DOHH2 (cell line): ENCODE measurements around the gene CNTNAP1.
A peak's percentile ranks its signal among the peaks of the same experiment; 100 is the strongest.

Source experiments
- H3F3A ChIP-seq: fragments of 200-600 bp; sonication (generic), shearing (Covaris generic); 2 replicates; pipeline ENCODE4 v1.6.0; 2016; ENCODE audit warnings: antibody characterized with exemption, mild to moderate bottlenecking; ENCODE audit not compliant: control insufficient read depth, insufficient read depth
- H3K27ac ChIP-seq: fragments of 200-600 bp; sonication (generic); 2 replicates; pipeline ENCODE4 v1.5.1; 2014; ENCODE audit warnings: low read depth, mild to moderate bottlenecking, low read length, moderate library complexity
- H3K27me3 ChIP-seq: fragments of 200-600 bp; sonication (generic); 2 replicates; pipeline ENCODE4 v1.6.1; 2014; ENCODE audit warnings: mild to moderate bottlenecking, low read length, mixed read lengths; ENCODE audit not compliant: control insufficient read depth
- H3K36me3 ChIP-seq: fragments of 200-600 bp; sonication (generic); 2 replicates; pipeline ENCODE4 v1.6.1; 2014; ENCODE audit warnings: mild to moderate bottlenecking, low read length, moderate library complexity, mixed read lengths; ENCODE audit not compliant: control insufficient read depth
- H3K4me1 ChIP-seq: fragments of 200-600 bp; sonication (generic); 2 replicates; pipeline ENCODE4 v1.6.1; 2014; ENCODE audit warnings: mild to moderate bottlenecking, low read length, mixed read lengths; ENCODE audit not compliant: control insufficient read depth
- H3K4me2 ChIP-seq: fragments of 200-600 bp; sonication (generic); 2 replicates; pipeline ENCODE4 v1.6.0; 2014; ENCODE audit warnings: mild to moderate bottlenecking, low read length, moderate library complexity
- H3K4me3 ChIP-seq: fragments of 200-600 bp; sonication (generic); 2 replicates; pipeline ENCODE4 v1.5.1; 2014; ENCODE audit warnings: mild to moderate bottlenecking, low read length, mixed read lengths
- H3K79me2 ChIP-seq: fragments of 200-600 bp; sonication (generic); 2 replicates; pipeline ENCODE4 v1.6.1; 2014; ENCODE audit warnings: mild to moderate bottlenecking, low read length, mixed read lengths; ENCODE audit not compliant: control insufficient read depth
- H3K9me2 ChIP-seq: fragments of 200-600 bp; sonication (generic); replicated peaks from 2 replicates; pipeline ENCODE4 v1.6.1; 2014; ENCODE audit warnings: mild to moderate bottlenecking, low read length, mixed read lengths; ENCODE audit not compliant: control insufficient read depth
- H3K9me3 ChIP-seq: fragments of 200-600 bp; sonication (generic); 2 replicates; pipeline ENCODE4 v1.6.1; 2014; ENCODE audit warnings: antibody characterized with exemption, low read length, mixed read lengths; ENCODE audit not compliant: control insufficient read depth, insufficient read depth
- H4K20me1 ChIP-seq: fragments of 200-600 bp; sonication (generic); 2 replicates; pipeline ENCODE4 v1.6.0; 2014; ENCODE audit warnings: low read depth, mild to moderate bottlenecking, antibody characterized with exemption, low read length, moderate library complexity; ENCODE audit not compliant: control insufficient read depth, insufficient read depth
- CTCF ChIP-seq: fragments of 200-600 bp; sonication (generic); IDR thresholded peaks from one replicate; pipeline ENCODE4 v1.5.1; 2014; ENCODE audit warnings: antibody characterized with exemption, mild to moderate bottlenecking, low read depth, low read length; ENCODE audit not compliant: poor library complexity, severe bottlenecking
- EZH2phosphoT487 ChIP-seq: fragments of 200-600 bp; sonication (generic); IDR thresholded peaks from 2 replicates; pipeline ENCODE4 v1.6.1; 2017; ENCODE audit warnings: borderline replicate concordance, mild to moderate bottlenecking, antibody characterized with exemption, low read length, moderate library complexity, mixed read lengths

Gene CNTNAP1

GRCh38 chr17:42680331-42680808 is 2.0 kb upstream of the CNTNAP1 start:
- Histone ChIP-seq H3K27me3 (peaks cover 36% of the 10 kb centered on the region), H3K4me2 (peak overlapping the region; percentile 76), H3K4me3 (peak overlapping the region; percentile 72)

DNA sequence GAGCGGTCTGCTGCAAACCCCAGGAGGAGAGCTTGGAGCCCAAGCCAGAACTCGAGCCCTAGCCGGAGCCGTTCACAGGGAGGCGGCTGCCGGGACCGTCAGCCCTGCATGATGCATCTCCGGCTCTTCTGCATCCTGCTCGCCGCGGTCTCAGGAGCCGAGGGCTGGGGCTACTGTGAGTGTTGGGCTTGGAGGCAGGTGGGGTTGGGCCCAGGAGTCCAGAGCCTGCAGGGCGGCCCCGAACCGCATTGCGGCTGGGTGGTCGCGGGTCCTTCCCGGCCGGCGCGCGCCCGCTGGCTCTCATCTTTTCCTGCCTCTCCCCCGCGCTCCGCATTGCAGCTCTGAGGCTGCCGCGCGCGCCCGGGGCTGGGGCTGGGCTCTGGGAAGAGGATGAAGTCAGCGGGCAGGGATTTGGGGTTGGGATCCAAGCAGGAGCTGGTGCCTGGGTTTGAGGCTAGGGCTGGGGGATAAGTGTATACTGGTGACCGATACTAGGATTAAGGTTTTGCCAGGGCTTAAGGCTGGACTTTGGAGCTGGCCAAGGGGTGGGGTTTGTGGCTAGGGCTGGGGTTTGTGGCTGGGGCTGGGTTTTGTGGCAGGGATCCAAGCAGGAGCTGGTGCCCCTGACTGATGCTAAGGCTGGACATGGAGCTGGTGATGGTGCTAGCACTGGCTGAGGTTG is 532 bp downstream of the CNTNAP1 start:
- Histone ChIP-seq H3K9me2 (no peaks in the 10 kb centered on the region), H3K4me1 (peaks cover 41% of the 10 kb centered on the region), H3K27ac (no peak overlapping the region), H4K20me1 (no peaks in the 10 kb centered on the region), H3K27me3 (peaks cover 23% of the 10 kb centered on the region), H3K9me3 (no peaks in the 10 kb centered on the region), H3K4me2 (peak overlapping the region; percentile 59), H3K79me2 (no peaks in the 10 kb centered on the region), H3F3A (peaks cover 9% of the 10 kb centered on the region), H3K4me3 (peak overlapping the region; percentile 37; the same call in 1 of the 2 replicates), H3K36me3 (no peaks in the 10 kb centered on the region)
- TF ChIP-seq CTCF (no peak), EZH2phosphoT487 (peak; percentile 36; the same call in 1 of the 2 replicates)

More at GRCh38 chr17:42680331-42680808, 2.0 kb upstream of the CNTNAP1 start:
- TF ChIP-seq CTCF: no peak
- TF ChIP-seq EZH2phosphoT487: no peak
- no peaks in the 10 kb centered on the region for H3K79me2 ChIP-seq
- no peaks in the 10 kb centered on the region for H3K36me3 ChIP-seq
- H4K20me1 ChIP-seq: no peaks in the 10 kb centered on the region
- peaks cover 62% of the 10 kb centered on the region for H3K4me1 ChIP-seq
- H3K27ac ChIP-seq: no peak overlapping the region
- no peaks in the 10 kb centered on the region for H3K9me2 ChIP-seq
- peaks cover 9% of the 10 kb centered on the region for H3F3A ChIP-seq
- no peaks in the 10 kb centered on the region for H3K9me3 ChIP-seq

DNA sequence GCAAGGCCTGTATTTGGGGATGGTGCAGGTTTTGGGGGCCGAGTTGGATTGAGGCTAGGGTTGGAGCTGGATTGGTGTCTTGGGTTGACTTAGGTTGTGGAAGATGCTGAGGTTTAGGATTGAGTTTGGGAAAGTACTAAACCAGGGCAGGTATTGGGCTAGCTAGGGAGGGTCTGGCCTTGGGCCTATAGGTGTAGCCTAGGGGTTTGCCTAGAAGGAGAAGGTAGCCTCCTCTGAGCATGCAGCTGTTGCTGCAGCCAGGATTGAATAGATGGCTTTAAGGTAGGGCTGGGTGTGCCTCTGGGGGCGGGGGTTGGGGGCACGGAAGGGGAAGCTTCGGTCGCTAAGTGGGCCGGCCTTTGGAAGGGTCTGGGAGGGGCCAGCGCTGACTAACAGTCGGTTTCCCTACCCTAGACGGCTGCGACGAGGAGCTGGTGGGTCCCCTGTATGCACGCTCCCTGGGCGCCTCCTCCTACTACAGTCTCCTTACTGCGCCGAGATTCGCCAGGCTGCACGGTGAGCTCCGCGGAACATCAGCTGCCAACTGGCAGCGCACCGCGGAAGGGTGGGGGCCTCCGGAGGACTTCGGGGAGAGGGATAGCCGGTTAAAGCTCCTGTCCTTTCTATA is 1.2 kb downstream of the CNTNAP1 start:
- no peak overlapping the region for H3K27ac ChIP-seq

More for the DNA sequence above, 1.2 kb downstream of the CNTNAP1 start:
- Histone ChIP-seq H3K9me2 (no peaks in the 10 kb centered on the region), H3K4me3 (no peak overlapping the region), H3K9me3 (no peaks in the 10 kb centered on the region), H3K36me3 (no peaks in the 10 kb centered on the region), H3K79me2 (no peaks in the 10 kb centered on the region), H4K20me1 (no peaks in the 10 kb centered on the region), H3K4me2 (no peak overlapping the region), H3K4me1 (peaks cover 38% of the 10 kb centered on the region), H3F3A (peaks cover 8% of the 10 kb centered on the region), H3K27me3 (peaks cover 23% of the 10 kb centered on the region)
- TF ChIP-seq EZH2phosphoT487 (no peak), CTCF (no peak)
